GM19240 (cell line): ENCODE measurements around the gene ADAM10.

Experiments
- DNase-seq: peaks from one replicate; pipeline ENCODE4 v3.0.0; 2011; ENCODE audit warnings: low spot score; ENCODE audit not compliant: insufficient read length

ADAM10 gene

DNA sequence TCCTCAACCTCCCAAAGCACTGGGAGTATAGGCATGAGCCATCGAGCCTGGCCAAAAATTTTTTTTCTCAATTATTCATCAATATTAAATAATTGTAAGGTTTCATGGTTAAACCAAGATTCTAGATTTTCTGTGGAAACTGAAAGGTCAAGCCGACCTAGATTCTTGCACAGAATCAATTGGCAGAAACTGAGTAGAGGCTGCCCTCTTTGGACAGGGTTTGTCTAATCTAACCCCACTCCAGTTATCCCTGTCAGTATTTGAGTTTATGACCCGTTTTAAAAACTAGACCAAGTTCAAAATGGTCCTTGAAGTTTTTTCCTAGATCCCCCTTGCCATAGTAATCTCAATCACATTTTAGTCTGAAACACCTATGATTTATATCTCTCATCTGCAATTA, 8.6 kb upstream of the ADAM10 start:
- no peak for DNase-seq

DNA sequence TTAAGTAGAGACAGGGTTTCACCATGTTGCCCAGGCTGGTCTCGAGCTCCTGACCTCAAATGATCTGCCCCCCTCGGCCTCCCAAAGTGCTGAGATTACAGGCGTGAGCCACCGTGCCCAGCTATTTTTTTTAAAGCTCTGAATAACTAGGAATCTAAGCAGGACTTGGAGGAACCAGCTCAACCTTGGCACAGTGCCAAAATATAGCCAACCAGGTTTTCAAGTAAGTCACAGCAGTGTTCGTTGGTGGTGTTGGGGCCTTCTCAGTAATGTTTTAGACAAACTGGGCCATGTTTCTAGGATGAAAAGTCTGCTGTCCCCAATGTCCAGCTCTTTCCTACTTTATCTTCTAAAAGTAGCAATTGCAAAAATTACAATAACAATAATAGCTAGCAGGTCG, 6.4 kb upstream of the ADAM10 start:
- no peak for DNase-seq

DNA sequence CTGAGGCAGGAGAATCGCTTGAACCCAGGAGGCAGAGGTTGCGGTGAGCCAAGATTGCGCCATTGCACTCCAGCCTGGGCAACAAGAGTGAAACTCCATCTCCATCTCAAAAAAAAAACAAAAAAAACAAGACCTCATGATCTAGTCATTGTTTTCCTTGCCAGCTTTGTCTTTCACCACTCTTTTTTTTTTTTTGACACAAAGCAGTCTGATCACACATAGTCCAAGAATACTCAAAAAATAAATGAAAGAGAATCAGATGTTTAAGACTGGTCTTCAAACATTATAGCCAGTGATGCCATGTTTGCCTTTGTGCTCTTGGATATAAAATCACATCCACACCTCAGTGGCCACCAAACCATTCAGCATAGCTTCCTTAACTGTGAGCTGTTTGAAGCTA, 5.8 kb upstream of the ADAM10 start:
- no peak for DNase-seq

DNA sequence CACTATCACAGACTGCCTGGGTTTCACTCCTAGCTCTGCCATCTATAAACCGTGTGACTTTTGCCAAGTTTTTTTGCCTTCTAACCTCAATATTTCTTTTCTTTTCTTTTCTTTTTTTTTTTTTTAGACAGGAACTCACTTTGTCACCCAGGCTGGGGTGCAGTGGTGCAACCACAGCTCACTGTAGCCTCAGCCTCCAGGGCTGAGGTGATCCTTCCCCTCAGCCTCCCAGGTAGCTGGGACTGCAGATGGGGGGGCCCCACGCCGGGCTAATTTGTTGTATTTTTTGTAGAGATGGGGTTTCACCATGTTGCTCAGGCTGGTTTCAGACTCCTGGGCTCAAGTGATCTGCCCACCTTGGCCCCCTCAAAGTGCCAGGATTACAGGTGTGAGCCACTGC, 3.2 kb upstream of the ADAM10 start:
- no peak for DNase-seq

DNA sequence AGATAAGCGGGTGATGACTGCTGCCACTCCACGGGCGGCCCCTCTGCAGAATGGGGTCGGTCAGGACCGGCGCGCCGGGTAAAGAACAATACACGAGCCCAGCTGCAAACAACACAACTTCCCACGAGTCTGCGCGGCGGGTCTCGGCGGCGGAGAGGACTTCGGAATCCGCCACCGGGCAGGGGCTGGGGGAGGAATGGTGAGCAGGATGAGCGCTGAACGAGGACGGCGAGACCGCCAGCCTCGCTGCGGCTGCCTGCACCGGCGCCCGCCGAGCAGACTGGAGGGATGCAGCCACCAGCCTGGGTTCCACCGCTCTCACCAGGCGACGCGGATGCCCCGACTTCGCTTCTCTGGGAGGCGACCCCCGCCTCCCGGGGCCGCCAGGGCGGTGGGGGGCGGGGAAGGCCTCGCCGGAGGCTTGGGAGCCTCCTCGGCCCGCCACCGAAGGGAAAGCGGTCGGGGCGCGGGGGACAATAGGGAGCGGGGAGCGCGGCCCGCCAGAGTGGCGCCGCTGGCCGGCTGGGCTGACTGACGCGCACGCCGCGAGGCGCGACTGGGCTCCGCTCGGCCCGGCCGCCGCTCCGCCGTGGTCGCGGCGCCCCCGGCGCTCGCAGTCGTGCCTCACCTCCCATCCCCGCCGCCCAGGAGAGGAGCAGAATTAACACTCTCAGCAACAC, 515 bp downstream of the ADAM10 start:
- no peak for DNase-seq

DNA sequence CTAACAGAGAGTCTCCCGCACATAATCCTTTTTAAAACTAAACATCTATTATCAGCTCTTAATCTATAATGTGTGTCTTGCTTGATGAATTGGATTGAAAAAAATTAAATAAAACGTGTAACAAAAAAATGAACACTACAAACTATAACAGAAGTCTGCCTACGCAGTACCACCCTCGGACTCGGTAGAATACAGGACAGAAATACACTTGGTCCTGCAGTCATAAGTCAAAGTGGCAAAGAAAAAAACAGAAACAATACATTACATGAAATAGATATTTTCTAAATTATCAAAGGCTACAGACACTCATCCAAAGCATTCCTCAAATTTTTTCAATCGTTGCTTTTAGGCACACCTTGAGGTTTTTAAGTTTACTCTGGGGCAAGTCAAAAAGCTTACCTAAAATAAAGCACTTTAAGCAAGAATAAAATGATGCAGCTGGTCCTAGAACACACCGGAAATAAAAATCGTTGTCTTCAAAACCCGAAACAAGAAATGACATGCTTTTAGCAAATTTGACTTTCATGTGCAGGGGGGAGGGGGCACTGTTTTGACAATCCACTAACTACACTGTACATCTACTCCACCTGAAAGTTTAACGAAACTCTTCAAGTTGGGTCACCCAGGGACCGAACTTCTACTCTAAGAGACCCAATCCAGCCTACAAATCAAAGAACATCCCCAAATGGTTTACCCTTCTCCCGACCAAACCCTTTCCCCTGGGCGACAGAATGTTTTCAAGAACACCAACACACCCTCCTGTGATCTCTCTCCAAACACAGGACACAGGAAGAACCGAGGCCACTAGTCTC, 1.3 kb downstream of the ADAM10 start:
- no peak for DNase-seq

DNA sequence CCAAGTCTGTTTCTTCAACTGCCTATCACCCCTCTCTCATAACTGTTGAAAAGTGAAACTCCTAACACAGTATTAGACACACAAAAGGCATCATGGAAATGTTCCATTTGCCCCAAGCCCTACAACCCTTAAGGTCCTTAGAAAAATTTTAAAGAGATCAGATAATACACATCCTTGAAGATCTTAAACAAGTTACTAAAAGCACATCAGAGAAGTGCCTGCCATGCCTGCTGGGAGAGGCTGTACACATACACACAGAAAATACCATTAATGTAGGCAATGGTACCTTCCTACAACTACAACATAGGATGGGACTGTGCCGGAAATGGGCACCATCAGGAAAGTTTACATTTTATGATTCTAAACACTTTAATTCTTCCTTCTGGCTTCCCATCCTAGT, 3.3 kb downstream of the ADAM10 start:
- DNase-seq: no peak

DNA sequence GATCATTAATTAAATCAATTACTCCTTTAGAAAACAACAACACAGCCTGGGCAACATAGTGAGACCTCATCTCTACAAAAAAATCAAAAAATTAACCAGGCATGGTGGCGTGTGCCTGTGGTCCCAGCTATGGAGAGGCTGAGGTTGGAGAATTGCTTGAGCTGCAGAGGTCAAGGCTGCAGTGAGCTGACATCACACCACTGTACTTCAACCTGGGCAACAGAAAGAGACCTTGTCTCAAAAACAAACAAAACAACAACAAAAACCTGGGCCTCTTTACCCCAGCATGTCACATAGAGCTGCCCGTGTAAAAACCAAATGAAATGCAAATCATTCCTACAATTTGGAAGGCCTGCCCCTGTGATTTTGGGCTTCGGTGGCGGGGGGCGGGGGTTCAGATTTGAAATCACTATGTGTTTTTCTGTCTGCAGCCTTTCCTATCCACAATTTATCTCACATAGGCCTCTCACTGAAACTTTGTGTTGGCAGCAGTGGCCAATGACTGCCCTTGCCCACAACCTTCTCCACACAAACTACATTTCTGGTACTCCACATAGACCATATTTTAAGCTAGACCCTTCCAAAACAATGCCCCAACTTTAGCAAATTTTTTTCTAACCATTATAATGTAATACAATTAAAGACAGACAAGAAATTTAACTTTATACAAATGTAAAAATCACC, 6.5 kb downstream of the ADAM10 start:
- DNase-seq: no peak

DNA sequence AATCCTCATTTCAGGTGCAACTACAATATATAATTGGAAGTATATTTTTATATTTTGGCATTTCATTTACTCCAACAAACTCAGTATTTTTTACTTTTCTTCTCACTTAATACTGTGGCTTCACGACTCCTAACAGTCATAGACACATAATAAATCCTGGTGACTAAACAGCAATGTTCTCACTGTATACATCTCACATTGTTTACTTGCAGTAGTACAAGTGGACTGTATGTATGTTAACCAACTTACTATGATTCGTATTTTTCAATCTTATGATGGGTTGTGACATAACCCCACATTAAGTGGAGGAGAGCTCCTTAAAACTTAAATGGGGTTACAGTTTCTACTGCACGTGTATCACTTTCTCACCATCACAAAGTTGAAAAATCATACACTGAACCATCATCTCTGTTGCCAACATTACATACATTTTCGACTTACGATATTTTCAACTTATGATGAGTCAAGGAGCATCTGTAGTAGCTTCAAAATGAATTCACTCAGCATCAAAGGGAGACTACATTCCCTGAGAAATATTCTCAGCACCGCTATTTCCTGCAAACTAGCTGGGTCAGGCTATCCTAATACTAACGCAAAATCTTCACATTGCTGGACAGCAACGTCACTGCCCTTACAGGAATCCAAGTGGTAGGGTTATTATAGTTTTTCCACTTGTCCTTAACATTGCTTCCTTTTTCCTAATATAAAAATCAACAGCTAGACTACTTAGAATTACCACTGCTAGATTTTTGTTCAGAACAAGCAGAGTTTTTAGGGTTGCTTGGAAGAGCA, 7.3 kb downstream of the ADAM10 start:
- no peak for DNase-seq

DNA sequence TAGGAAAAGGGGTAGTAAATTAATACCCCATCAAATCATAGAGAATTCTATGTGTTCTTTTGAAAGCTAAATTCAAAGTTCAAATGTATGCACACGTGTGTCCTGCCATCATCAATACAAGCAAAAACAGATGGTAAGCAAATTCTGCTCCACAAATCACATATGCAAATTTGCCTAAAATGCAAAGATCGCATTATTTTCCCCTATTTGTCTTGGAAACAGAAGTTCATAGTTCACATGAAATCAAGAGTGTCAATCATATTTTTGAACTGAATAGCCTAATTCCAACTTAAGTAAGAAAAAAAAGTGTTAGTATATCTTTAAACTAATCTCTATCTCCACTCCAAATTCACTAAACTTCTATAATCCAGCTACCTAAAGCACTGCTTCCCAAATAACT, 8.5 kb downstream of the ADAM10 start:
- no peak for DNase-seq

DNA sequence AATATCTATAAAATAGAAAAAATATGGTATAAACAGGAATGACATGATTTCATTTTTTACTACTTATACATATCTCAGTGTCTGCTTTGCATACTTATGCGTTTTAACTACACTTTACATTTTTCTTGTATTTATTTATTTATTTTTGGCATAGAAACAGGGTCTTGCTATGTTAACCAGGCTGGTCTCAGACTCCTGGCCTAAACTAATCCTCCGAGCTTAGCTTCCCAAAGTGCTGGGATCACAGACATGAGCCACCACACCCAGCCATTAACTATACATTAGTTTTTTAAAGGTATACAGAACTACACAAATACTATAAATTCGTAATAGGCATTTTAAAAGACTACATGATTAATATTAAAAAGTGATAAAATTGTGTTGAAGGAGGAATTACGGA, 9.1 kb downstream of the ADAM10 start:
- DNase-seq: no peak

DNA sequence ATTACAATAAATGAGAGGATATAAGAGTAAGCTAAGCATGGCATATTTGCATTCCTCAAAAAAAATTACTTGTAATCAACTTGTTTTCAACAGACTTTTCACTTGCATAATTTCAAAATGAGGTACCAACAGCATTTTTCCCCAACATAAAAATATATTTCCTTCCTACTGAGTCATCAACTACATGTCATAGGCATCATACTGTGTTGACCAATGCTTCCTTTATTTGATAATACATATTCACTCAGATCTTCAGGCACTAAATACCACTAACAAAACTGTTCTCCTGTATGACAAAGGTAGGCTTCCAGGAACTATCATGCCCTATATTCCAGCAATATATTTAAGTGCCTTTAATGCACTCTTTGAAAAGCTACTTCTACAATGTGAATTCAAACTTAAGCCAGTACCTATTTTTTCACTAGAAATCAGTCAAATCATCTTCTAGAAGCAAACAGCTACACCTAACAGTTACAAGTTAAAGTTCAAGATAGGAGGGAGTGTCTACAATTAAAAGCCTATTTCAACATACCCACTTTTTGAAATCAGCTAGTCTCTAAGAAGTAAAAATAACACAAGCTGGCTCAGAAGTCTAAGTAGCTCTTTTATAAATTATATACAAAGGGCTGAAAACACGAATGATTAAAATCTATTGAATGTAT, 11.3 kb downstream of the ADAM10 start:
- DNase-seq: no peak

DNA sequence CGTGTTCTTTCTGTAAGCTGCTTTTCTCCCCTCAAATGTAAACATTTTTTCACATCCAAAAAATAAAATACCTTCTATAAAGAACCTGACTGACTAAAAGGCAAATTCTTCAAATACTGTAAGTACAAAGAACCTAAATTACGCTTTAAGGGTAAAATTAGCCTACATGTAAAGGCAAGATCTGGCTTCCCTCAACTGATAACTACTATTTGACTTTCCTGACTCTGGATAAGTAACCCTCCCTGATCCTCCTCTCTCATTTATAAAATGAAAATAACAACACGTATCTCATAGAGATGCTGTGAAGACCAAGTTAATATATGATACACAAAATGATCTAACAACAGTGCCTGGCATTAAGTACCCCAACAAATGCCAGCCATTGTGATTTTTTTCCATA, 12.2 kb downstream of the ADAM10 start:
- no peak for DNase-seq

DNA sequence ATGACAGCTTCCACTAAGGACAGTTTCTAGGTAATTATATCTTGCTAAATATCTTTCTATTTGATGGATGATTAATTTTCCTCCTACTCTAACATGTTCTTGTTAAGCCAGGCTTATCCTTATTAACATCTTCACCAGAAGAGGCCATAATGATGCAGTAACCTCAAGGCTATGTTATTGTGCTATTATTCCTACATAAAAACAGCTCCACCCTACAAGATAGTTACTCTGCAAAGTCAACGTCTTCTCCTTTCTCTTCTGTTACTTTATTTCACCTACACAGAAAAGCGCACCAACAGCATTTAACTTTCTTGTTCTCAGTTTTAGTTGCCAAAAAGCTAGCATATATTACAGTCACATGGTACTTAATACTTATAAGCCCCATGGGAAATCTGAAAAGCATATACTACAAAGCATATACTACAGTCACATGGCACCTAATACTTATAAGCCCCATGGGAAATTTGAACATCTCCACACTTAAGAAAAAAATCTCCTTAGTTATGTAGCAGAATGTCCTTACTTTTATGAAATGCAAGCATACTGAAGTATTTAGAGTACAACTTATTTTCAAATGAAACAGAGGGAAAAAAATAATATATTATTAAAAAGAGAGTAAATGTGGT, 13.4 kb downstream of the ADAM10 start:
- DNase-seq: no peak

DNA sequence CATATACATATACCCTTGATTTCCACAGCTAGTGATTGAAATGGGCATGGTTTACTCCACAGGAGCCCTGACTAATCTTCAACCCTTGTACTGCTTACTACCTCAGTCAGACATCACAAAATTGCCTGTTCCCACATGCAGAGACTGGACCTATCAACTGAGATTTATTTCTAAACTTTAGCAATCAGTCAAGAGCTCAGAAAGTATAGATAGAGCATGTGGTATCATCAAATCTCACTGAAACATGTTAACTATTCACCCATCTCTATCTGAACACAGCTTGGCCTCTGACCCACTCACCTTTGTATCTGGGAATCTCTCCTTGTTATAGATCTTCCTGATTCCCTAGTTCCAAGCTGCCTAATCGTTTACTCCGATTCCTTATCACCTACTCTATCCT, 14.6 kb downstream of the ADAM10 start:
- no peak for DNase-seq

DNA sequence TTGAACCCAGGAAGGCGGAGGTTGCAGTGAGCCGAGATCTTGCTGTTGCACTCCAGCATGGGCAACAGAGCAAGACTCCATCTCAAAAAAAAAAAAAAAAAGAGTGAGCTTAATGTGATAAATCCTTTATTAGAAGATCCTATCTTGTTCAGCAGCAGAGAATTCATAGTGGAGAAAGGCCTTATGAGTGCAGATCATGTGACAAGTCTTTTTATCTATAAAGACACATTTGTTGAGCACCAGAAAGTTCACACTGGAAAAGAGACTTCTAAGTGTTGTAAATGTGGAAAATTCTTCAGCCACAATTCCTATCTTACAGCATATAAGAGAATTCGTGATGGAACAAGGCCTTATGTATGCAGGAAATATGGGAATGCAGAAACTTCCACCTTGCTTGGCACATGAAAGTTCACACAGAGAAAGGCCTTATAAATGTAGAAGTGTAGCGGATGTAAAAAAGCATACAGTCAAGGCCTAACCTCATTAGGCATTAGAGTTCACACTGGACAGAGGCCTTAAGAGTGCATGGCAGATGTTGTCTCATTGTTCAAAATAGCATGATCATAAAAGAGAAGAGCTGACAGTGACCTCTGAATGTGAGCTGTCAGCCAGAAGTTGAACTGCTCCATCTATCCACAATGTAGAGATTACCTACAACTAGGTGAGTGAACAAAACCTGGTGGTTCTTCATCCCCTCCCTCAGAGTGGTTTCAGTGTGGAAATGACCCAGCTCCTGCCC, 16.7 kb downstream of the ADAM10 start:
- no peak for DNase-seq

DNA sequence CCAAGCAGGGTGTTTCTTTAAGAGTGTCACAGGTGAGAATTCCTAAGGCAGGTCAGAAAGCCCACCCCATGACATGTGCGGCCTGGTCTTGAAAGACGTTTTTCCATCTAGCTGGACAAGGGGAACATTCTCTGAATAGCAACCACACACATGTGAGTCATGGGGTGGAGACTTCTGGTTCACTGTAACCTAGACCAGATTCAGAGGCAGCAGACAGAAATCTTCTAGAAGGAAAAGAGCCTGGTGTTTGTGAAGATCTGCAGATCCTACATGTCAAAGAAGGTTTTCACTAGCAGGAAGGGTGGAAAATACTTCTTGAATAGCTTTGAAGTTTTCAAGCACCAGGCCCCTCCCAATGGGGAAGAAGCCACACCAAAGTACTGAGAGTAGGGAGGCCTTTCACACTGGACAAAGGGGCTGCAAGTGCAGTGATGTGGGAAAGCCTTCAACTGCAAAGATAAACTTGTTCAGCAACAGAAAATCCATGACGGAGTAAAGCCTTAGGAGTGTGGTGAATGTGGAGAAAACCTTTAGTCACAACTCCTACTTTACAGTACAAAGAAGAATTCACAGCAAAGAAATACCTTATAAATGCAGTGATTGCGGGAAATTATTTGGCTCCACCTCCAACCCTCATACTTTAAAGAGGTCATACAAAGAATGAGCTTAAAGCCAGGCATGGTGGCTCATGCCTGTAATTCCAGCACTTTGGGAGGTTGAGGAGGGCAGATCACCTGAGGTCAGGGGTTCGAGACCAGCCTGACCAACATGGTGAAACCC, 17.6 kb downstream of the ADAM10 start:
- no peak for DNase-seq

DNA sequence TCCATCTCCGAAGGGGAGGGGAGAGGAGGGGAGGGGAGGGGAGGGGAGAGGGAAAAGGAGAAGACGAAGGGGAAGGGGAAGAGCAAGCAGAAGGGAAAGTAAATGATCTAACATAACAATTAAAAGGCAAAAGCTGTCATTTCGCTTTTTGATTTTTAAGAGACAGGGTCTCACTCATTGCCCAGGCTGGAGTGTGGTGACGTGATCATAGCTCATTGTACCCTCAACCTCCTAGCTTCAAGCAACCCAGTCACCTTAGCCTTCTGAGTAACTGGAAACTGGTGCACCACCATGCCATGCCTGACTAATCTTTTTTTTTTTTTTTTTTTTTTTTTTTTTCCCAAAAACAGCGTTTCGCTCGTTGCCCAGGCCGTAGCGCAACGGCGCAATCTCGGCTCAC, 22.6 kb downstream of the ADAM10 start:
- DNase-seq: no peak

DNA sequence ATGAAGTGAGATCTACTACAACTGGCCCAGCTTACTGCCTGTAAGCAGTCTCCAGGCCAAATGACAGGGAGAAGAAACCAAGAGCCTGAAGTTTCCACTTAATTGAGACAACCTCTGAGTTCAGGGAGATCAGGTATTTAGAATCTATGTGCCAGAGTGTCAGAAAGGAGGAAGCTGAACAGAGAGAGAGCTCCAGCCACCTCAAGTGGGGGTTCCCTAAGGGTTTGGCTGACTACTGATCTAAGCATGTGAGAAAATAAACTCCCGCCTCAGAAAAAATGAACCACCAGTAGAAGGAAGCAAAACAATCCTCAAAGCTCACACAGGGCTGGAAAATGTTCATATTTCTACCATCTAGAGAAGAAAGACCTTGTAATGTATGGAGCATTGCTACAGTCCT, 25.0 kb downstream of the ADAM10 start:
- no peak for DNase-seq
